OCI-LY7 (cell line): Measurements from ENCODE around the gene PHACTR3. TPM values are rescaled to one million over a fixed set of nuclear protein-coding genes. Genes with fewer than 3 reads are reported as not detected.

Experiments
- BruUV-seq: library from RNA; stranded (reverse); fragments of 400-500 nt; replicated peaks from 2 replicates; lab custom pipeline; 2021; lab: Mats Ljungman, UMichigan
- CTCF ChIA-PET: fragments of 300-600 bp; sonication (Branson Sonifier 250); formaldehyde crosslinking; loops from one replicate; lab custom pipeline; 2022; ENCODE audit warnings: antibody characterized with exemption; ENCODE audit not compliant: unreplicated experiment; lab: Charles Lee
- POLR2A ChIA-PET: fragments of 300-600 bp; sonication (Branson Sonifier 250); formaldehyde crosslinking; loops from one replicate; lab custom pipeline; 2022; ENCODE audit warnings: antibody characterized with exemption; lab: Charles Lee
- DNase-seq: peaks from one replicate; pipeline ENCODE4 v3.0.0-alpha.2; 2015; ENCODE audit warnings: low spot score
- H2AFZ ChIP-seq: fragments of 200-600 bp; sonication (generic), shearing (Covaris generic); 2 replicates; pipeline ENCODE4 v1.6.1; 2014; ENCODE audit warnings: mild to moderate bottlenecking, antibody characterized with exemption, low read length, moderate library complexity
- H3K27ac ChIP-seq: fragments of 200-600 bp; sonication (generic); 2 replicates; pipeline ENCODE4 v1.5.1; 2014; ENCODE audit warnings: mixed run types, low read depth, mild to moderate bottlenecking, moderate library complexity, low read length, inconsistent platforms; ENCODE audit not compliant: poor library complexity, severe bottlenecking
- H3K36me3 ChIP-seq: fragments of 200-600 bp; sonication (generic); 2 replicates; pipeline ENCODE4 v1.6.1; 2014; ENCODE audit warnings: mild to moderate bottlenecking, antibody characterized with exemption, low read length, moderate library complexity, mixed read lengths; ENCODE audit not compliant: insufficient read depth
- H3K4me1 ChIP-seq: fragments of 200-600 bp; sonication (generic); 2 replicates; pipeline ENCODE4 v1.5.1; 2014; ENCODE audit warnings: mild to moderate bottlenecking, low read length; ENCODE audit not compliant: insufficient read depth, poor library complexity, severe bottlenecking
- H3K4me2 ChIP-seq: fragments of 200-600 bp; sonication (generic); 2 replicates; pipeline ENCODE4 v1.6.1; 2014; ENCODE audit warnings: mild to moderate bottlenecking, low read length
- H3K4me3 ChIP-seq: fragments of 200-600 bp; sonication (generic); 2 replicates; pipeline ENCODE4 v1.5.1; 2014; ENCODE audit warnings: mild to moderate bottlenecking, low read depth, low read length; ENCODE audit not compliant: poor library complexity, severe bottlenecking
- H3K79me2 ChIP-seq: fragments of 200-600 bp; sonication (generic); 2 replicates; pipeline ENCODE4 v1.6.1; 2016; ENCODE audit warnings: low read depth, mild to moderate bottlenecking, low read length, moderate library complexity, mixed read lengths; ENCODE audit not compliant: insufficient read depth
- H3K9me2 ChIP-seq: fragments of 200-600 bp; sonication (generic); 2 replicates; pipeline ENCODE4 v1.6.1; 2016; ENCODE audit warnings: mild to moderate bottlenecking, low read length, mixed read lengths; ENCODE audit not compliant: insufficient read depth
- H3K9me3 ChIP-seq: fragments of 200-600 bp; sonication (generic); 2 replicates; pipeline ENCODE4 v1.6.1; 2014; ENCODE audit warnings: mild to moderate bottlenecking, mixed run types, low read length, mixed read lengths
- H4K20me1 ChIP-seq: fragments of 200-600 bp; sonication (generic); 2 replicates; pipeline ENCODE4 v1.6.1; 2014; ENCODE audit warnings: mild to moderate bottlenecking, antibody characterized with exemption, low read length, moderate library complexity, mixed read lengths; ENCODE audit not compliant: insufficient read depth
- EZH2phosphoT487 ChIP-seq: fragments of 200-600 bp; sonication (generic); IDR thresholded peaks from 2 replicates; pipeline ENCODE4 v1.6.1; 2018; ENCODE audit warnings: low read depth, borderline replicate concordance, mild to moderate bottlenecking, mixed run types, antibody characterized with exemption, low read length, moderate library complexity, mixed read lengths
- intact Hi-C: fragments of 100-400 bp; cut with micrococcal nuclease; formaldehyde crosslinking; loops from one replicate; pipeline ENCODE4 v1.10.0; 2022; ENCODE audit not compliant: unreplicated experiment
- total RNA-seq, 2 experiments: library from RNA; depleted of rRNA in 1 of 2; stranded (reverse); fragments of >200 nt in 1 of 2; shearing (Covaris generic) in 1 of 2; gene quantifications; 2 replicates each; pipeline ENCODE4 v1.2.3, GENCODE V29; 2014 to 2022
- TF ChIP-seq, protein P1 (sequence below): fragments of 200-600 bp; sonication (generic); conservative IDR thresholded peaks from 2 replicates; pipeline ENCODE4 v1.5.1; 2014; ENCODE audit warnings: mild to moderate bottlenecking, antibody characterized with exemption, low read length, moderate library complexity, mixed read lengths

PHACTR3 gene
- total RNA-seq, 2 experiments from 2014 or later, result 0.32 TPM; not detected in 1

DNA sequence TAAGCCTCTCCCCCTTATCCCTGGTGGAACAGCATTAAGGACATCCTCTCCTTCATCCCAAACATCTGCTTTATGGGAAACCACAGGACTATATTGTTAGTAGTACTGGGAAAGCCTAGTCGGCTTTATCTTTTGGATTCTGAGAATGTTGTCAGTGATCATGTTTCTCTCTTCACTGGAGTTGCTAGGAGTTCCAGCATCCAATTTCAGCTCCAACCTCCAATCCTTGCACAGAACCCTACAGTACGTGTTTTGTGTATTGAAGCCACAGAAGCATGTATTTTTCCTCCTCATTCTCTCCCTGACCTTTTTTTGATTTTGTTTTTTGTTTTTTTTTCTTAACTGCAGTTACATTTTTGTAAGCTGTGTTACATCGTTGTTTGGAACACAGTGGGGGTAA, 84.0 kb downstream of the PHACTR3 start:
- BruUV-seq, result no TSS peak
- Histone ChIP-seq H3K79me2 (no peaks in the 10 kb centered on the region), H3K4me2 (no peak overlapping the region), H3K27ac (no peak overlapping the region), H3K4me1 (no peaks in the 10 kb centered on the region), H2AFZ (no peak overlapping the region), H3K36me3 (no peaks in the 10 kb centered on the region), H4K20me1 (no peaks in the 10 kb centered on the region), H3K9me2 (no peaks in the 10 kb centered on the region), H3K4me3 (no peak overlapping the region), H3K9me3 (no peaks in the 10 kb centered on the region)
- TF ChIP-seq EZH2phosphoT487, result no peak
- TF ChIP-seq, protein P1, sequence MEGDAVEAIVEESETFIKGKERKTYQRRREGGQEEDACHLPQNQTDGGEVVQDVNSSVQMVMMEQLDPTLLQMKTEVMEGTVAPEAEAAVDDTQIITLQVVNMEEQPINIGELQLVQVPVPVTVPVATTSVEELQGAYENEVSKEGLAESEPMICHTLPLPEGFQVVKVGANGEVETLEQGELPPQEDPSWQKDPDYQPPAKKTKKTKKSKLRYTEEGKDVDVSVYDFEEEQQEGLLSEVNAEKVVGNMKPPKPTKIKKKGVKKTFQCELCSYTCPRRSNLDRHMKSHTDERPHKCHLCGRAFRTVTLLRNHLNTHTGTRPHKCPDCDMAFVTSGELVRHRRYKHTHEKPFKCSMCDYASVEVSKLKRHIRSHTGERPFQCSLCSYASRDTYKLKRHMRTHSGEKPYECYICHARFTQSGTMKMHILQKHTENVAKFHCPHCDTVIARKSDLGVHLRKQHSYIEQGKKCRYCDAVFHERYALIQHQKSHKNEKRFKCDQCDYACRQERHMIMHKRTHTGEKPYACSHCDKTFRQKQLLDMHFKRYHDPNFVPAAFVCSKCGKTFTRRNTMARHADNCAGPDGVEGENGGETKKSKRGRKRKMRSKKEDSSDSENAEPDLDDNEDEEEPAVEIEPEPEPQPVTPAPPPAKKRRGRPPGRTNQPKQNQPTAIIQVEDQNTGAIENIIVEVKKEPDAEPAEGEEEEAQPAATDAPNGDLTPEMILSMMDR, result no peak
- DNase-seq, result no peak
- POLR2A ChIA-PET, result no interaction called here
- intact Hi-C loops, result no loop called here
- CTCF ChIA-PET, result no interaction called here

DNA sequence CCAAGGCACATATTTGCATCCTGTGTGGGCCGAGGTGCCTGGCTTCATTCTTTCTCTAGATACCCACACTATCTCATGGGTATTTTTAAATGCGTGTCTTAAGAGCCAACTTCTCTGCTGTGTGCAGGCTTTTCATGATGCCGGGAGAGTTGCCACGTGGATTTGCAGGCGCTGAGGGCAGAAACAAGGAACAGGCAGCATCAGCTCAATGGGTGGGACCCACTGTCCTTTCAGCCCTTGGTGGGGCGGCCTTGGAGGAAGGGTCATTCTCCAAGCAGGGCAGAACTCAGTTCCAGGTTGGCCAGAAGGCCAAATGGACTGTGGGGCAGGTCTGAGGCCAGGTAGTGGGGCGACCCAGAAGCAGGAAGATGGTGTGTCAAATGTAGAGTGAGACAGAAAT, 84.7 kb downstream of the PHACTR3 start:
- no peaks in the 10 kb centered on the region for H3K4me1 ChIP-seq
- H3K4me2 ChIP-seq, result no peak overlapping the region
- ChIA-PET CTCF (no interaction called here), POLR2A (no interaction called here)
- BruUV-seq, result no TSS peak
- H2AFZ ChIP-seq, result no peak overlapping the region
- no peak for DNase-seq
- H3K27ac ChIP-seq, result no peak overlapping the region
- H4K20me1 ChIP-seq, result no peaks in the 10 kb centered on the region
- TF ChIP-seq EZH2phosphoT487, result no peak
- TF ChIP-seq, protein P1, result no peak
- H3K9me2 ChIP-seq, result no peaks in the 10 kb centered on the region
- no peaks in the 10 kb centered on the region for H3K79me2 ChIP-seq
- no peaks in the 10 kb centered on the region for H3K36me3 ChIP-seq
- intact Hi-C loops, result no loop called here
- H3K9me3 ChIP-seq, result no peaks in the 10 kb centered on the region
- no peak overlapping the region for H3K4me3 ChIP-seq

DNA sequence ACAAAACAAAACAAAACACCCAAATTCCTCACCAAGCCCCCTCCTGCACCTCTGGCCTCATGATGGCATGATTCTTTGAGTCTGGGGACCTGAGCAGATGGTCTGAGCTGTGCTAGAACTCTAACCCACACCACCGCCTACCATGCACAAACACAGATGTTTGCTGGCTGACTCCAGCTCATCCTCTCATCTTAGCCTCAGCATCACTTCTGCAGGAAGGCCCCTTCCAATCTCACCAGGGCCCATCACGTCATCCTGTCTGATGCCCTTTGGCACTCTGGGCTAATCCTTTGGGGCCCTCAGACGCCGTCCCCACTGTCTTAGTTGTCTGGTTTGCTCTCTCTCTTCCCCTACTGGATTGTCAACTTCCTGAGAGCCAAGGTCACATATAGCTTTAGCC, 85.8 kb downstream of the PHACTR3 start:
- DNase-seq, result no peak
- no peak overlapping the region for H3K27ac ChIP-seq
- no peaks in the 10 kb centered on the region for H3K79me2 ChIP-seq
- no TSS peak for BruUV-seq
- no peak overlapping the region for H3K4me2 ChIP-seq
- ChIA-PET POLR2A (no interaction called here), CTCF (no interaction called here)
- no peaks in the 10 kb centered on the region for H3K36me3 ChIP-seq
- no peaks in the 10 kb centered on the region for H4K20me1 ChIP-seq
- H3K9me3 ChIP-seq, result no peaks in the 10 kb centered on the region
- no peaks in the 10 kb centered on the region for H3K4me1 ChIP-seq
- no peak overlapping the region for H2AFZ ChIP-seq
- no peak overlapping the region for H3K4me3 ChIP-seq
- intact Hi-C loops, result no loop called here
- no peaks in the 10 kb centered on the region for H3K9me2 ChIP-seq
- TF ChIP-seq, protein P1, result no peak
- TF ChIP-seq EZH2phosphoT487, result no peak
